ENCODE measurements around the gene MORN1. TPM values are rescaled to one million over a fixed set of nuclear protein-coding genes. Genes with fewer than 3 reads are reported as not detected.

Gene MORN1
- total RNA-seq, 1 experiment from 2014 or later, result 23.2 TPM

DNA sequence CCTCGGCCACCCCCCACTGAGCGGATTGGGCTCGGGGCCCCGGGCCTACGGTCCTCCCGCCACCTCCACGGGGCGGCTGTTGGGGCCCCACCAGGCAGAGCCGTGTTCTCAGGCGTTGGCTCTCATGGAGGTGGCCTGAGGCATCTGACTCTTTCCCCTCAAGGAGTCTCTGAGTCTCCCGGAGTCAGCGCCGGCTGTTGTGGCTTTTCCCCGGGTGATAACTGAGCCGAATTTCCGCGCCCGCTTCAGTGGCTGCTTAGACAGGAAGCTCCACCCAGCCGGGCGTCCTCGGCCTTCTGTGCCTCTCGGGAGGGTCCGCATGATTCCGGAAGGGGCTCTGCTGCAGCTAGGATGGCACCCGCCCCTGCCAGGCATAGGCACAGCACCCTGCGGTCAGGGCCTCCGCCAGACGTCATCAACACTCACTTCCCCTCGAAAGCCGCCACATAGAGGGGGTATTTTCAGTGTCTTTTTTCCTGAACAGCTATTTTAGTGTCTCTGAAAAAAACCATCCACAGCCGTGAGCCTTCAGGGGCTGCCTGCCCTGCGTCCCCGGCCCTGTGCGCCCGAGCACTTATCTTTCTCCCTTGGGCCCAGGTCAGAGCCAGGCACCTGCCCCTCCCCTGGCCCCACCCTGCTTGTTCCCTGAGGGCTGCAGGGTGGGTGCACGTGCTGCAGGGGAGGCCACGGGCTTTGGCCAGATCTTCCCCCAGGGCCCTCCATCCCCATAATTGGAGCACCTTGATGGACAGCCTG is 90.3 kb downstream of the MORN1 start:
- intact Hi-C loops (cut with micrococcal nuclease; ENCODE audit: unreplicated experiment), result no loop called here
- no peak for DNase-seq
- Mint-ChIP-seq H3K27ac (ENCODE audit: unreplicated experiment) (no peak overlapping the region), H3K9me3 (ENCODE audit: low read depth, unreplicated experiment) (no peaks in the 10 kb centered on the region), H3K27me3 (ENCODE audit: unreplicated experiment) (no peaks in the 10 kb centered on the region), H3K4me3 (ENCODE audit: low read depth, unreplicated experiment) (no peak overlapping the region), H3K4me1 (ENCODE audit: low read depth, unreplicated experiment) (no peaks in the 10 kb centered on the region), H3K36me3 (ENCODE audit: insufficient read depth, unreplicated experiment) (no peaks in the 10 kb centered on the region)
- BruUV-seq (replicated peaks), result no TSS peak
- no peak for TF ChIP-seq CTCF (IDR thresholded peaks at IDR 0.05; ENCODE audit: unreplicated experiment)
- CTCF ChIA-PET, result no interaction called here

- H3K36me3 Mint-ChIP-seq (ENCODE audit: insufficient read depth, unreplicated experiment), result no peaks in the 10 kb centered on the region
- no peak overlapping the region for H3K27ac Mint-ChIP-seq (ENCODE audit: unreplicated experiment)
- no peaks in the 10 kb centered on the region for H3K27me3 Mint-ChIP-seq (ENCODE audit: unreplicated experiment)
- intact Hi-C loops (cut with micrococcal nuclease; ENCODE audit: unreplicated experiment), result no loop called here
- H3K9me3 Mint-ChIP-seq (ENCODE audit: low read depth, unreplicated experiment), result no peaks in the 10 kb centered on the region
- no peak for DNase-seq
- H3K4me1 Mint-ChIP-seq (ENCODE audit: low read depth, unreplicated experiment), result no peaks in the 10 kb centered on the region
- no peak for TF ChIP-seq CTCF (IDR thresholded peaks at IDR 0.05; ENCODE audit: unreplicated experiment)
- no peak overlapping the region for H3K4me3 Mint-ChIP-seq (ENCODE audit: low read depth, unreplicated experiment)
- no TSS peak for BruUV-seq (replicated peaks)
- CTCF ChIA-PET, result no interaction called here
Measured at GRCh38 chr1:2300004-2300771, 91.2 kb downstream of the MORN1 start.

- Mint-ChIP-seq H3K27ac (ENCODE audit: unreplicated experiment) (no peak overlapping the region), H3K36me3 (ENCODE audit: insufficient read depth, unreplicated experiment) (no peaks in the 10 kb centered on the region), H3K9me3 (ENCODE audit: low read depth, unreplicated experiment) (no peaks in the 10 kb centered on the region), H3K27me3 (ENCODE audit: unreplicated experiment) (no peaks in the 10 kb centered on the region), H3K4me3 (ENCODE audit: low read depth, unreplicated experiment) (no peak overlapping the region), H3K4me1 (ENCODE audit: low read depth, unreplicated experiment) (no peaks in the 10 kb centered on the region)
- CTCF ChIA-PET, result no interaction called here
- TF ChIP-seq CTCF (IDR thresholded peaks at IDR 0.05; ENCODE audit: unreplicated experiment), result no peak
- intact Hi-C loops (cut with micrococcal nuclease; ENCODE audit: unreplicated experiment), result no loop called here
- no TSS peak for BruUV-seq (replicated peaks)
- no peak for DNase-seq
Measured at GRCh38 chr1:2299131-2299627, 92.2 kb downstream of the MORN1 start.

DNA sequence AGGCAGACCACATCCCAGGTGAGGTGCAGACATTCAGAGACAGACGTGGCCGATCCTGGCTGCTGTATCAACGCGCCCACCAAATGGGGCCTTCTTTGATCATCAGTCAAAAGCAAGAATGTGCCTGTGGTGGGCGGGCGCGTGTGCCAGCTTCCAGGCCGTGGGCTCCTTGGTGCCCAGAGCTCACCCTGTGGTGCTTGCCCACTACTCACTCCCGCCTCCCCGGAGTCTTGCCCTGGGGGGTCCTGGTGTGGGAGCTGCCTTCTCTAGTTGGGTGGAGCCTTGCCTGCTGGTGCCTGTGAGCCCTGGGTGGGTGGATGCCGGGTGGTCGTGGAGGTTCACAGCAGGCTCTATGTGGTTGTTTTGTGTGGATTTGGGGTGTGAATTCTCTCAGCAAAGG is 92.7 kb downstream of the MORN1 start:
- no peak overlapping the region for H3K27ac Mint-ChIP-seq (ENCODE audit: unreplicated experiment)
- no peak for DNase-seq
- H3K36me3 Mint-ChIP-seq (ENCODE audit: insufficient read depth, unreplicated experiment), result no peaks in the 10 kb centered on the region
- CTCF ChIA-PET, result no interaction called here
- H3K4me1 Mint-ChIP-seq (ENCODE audit: low read depth, unreplicated experiment), result peaks cover 2% of the 10 kb centered on the region
- no peaks in the 10 kb centered on the region for H3K27me3 Mint-ChIP-seq (ENCODE audit: unreplicated experiment)
- H3K9me3 Mint-ChIP-seq (ENCODE audit: low read depth, unreplicated experiment), result no peaks in the 10 kb centered on the region
- intact Hi-C loops (cut with micrococcal nuclease; ENCODE audit: unreplicated experiment), result no loop called here
- no TSS peak for BruUV-seq (replicated peaks)
- TF ChIP-seq CTCF (IDR thresholded peaks at IDR 0.05; ENCODE audit: unreplicated experiment), result no peak
- no peak overlapping the region for H3K4me3 Mint-ChIP-seq (ENCODE audit: low read depth, unreplicated experiment)

All from Calu3 (cell line).